AG04449 (cell line): ENCODE data around the gene BHLHE23.

Experiments
- CTCF ChIA-PET: fragments of 350-600 bp; formaldehyde crosslinking; extraction: SDS; loops from one replicate; lab custom pipeline; 2021; ENCODE audit warnings: antibody characterized with exemption; lab: Yijun Ruan, JAX
- POLR2A ChIA-PET: fragments of 400-600, 350-600 bp; formaldehyde crosslinking; extraction: SDS; loops from one replicate; lab custom pipeline; 2020; ENCODE audit warnings: antibody characterized with exemption, inconsistent platforms; lab: Yijun Ruan, JAX
- DNase-seq: peaks from one replicate; pipeline ENCODE4 v3.0.0-alpha.2; 2010; ENCODE audit warnings: low read depth, low spot score
- H3K4me3 ChIP-seq: 2 replicates; pipeline ENCODE4 v1.5.1; 2011; ENCODE audit warnings: low read depth, mild to moderate bottlenecking, control low read depth, low read length
- TF ChIP-seq, protein P1 (sequence below): IDR thresholded peaks from one replicate; pipeline ENCODE4 v1.5.1; 2011; ENCODE audit warnings: mild to moderate bottlenecking, moderate library complexity, low read length, control low read depth, inconsistent platforms; ENCODE audit not compliant: insufficient read depth; ENCODE audit errors: missing control alignments

Gene BHLHE23

DNA sequence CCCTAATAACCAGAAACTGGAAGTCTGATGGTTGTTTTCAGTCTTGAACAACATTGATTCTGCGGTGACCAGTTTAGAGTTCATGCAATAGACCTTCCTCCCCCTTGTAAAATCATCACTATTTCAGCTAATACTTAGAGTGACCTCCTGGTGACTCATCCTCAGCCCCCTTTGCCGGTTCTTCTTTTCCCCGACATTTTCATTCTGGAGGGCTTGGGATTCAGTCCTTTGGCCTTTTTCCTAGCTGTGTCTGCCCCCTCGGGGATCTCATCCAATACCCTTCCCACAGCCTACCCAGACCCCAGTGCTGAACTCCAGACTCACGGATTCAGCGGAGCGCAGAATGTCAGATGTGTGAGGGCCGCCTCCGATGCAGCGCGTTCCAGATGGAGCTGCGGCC lies 7.5 kb upstream of the BHLHE23 start:
- POLR2A ChIA-PET: no interaction called here
- no peak overlapping the region for H3K4me3 ChIP-seq
- CTCF ChIA-PET: interaction anchor here (1.2 kb wide), 1 partner anchor 42 kb away, joined by 4 read pairs; no protein-coding TSS in a partner anchor

DNA sequence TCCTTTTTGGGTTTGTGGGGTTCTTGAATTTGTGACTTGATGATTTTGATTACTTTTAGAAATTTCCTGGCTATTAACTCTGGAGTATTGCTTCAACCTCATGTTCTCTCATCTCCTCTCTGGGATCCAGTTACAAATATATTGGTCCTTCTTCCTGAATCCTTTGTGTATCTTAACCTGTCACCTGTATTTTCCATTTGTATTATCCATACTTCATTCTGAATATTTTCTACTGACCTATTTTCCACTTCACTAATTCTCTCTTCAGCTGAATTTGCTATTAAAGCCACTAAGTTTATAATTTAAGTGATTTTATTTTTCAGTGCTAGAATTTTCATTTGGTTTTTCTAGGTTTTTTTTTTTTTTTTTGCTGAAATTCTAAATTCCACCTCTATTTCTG lies 6.4 kb upstream of the BHLHE23 start:
- H3K4me3 ChIP-seq: no peak overlapping the region
- TF ChIP-seq, protein P1, sequence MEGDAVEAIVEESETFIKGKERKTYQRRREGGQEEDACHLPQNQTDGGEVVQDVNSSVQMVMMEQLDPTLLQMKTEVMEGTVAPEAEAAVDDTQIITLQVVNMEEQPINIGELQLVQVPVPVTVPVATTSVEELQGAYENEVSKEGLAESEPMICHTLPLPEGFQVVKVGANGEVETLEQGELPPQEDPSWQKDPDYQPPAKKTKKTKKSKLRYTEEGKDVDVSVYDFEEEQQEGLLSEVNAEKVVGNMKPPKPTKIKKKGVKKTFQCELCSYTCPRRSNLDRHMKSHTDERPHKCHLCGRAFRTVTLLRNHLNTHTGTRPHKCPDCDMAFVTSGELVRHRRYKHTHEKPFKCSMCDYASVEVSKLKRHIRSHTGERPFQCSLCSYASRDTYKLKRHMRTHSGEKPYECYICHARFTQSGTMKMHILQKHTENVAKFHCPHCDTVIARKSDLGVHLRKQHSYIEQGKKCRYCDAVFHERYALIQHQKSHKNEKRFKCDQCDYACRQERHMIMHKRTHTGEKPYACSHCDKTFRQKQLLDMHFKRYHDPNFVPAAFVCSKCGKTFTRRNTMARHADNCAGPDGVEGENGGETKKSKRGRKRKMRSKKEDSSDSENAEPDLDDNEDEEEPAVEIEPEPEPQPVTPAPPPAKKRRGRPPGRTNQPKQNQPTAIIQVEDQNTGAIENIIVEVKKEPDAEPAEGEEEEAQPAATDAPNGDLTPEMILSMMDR: no peak
- ChIA-PET POLR2A (no interaction called here), CTCF (interaction anchor here (0.5 to 1.7 kb wide), 2 partner anchors 28 to 43 kb away, joined by 3 to 10 read pairs; no protein-coding TSS in a partner anchor)
- no peak for DNase-seq

More for the DNA sequence above, 7.5 kb upstream of the BHLHE23 start:
- no peak for DNase-seq
- TF ChIP-seq, protein P1: no peak

DNA sequence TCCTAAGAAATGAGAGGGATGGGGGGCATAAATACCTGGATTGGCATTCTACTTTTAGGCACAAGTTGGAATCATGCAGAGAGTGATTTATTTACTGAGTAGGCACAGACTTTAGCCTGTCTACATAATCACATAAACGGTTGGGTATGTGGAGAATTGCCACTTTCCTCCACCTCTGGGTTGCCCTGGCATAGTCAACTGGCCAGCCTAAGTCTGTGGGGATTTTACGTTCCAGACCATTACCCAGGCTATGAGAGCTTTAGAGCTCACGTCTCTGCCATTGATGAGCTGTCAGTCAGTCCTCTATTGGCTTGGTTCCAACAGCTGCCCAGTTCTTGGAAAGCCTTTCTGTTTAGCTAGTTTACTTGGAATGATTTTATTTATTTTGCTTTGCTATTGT lies 5.0 kb upstream of the BHLHE23 start:
- CTCF ChIA-PET: interaction anchor here (0.7 to 1.7 kb wide), 10 partner anchors 9 to 204 kb away, joined by 3 to 10 read pairs (median 4); no protein-coding TSS in a partner anchor
- TF ChIP-seq, protein P1: no peak
- no peak for DNase-seq
- no peak overlapping the region for H3K4me3 ChIP-seq
- POLR2A ChIA-PET: no interaction called here

DNA sequence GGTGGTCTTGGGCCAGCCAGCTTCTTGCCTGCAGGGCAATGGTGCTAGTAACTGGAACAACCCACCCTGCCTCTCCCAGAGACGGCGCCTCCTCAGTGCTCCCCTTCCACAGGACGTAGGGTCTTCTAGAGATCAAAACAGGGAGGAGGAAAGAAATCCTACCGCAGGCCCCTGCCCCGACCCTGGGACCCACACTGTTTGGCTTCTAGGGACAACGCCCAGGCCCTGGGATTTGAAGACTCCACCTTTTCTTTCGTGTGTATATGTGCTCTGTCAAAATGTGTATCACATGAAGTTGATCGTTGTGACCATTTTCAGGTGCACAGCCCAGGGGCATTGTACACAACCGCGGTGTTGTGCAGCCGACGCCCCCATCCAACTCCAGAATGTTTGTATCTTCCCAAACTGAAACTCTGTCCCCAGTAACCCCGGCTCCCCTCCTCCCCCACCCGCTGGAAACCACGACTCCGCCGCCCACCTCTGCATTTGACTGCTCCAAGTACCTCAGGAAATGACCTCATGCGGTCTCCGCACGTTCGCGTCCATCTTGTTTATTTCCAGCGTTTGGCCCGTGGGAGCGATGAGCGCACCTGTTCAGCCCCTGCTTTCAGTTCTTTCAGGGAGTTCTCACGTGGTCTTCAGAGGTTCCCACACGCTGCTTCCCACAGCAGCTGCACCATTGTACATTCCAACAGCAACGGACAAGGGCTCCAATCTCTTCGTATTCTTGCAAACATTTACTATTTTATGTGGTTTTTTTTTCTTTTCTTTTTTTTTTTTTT lies 3.4 kb upstream of the BHLHE23 start:
- H3K4me3 ChIP-seq: no peak overlapping the region
- DNase-seq: no peak
- CTCF ChIA-PET: interaction anchor here (0.7 to 2.6 kb wide), 14 partner anchors 30 to 329 kb away, joined by 3 to 30 read pairs (median 6); no protein-coding TSS in a partner anchor
- POLR2A ChIA-PET: no interaction called here
- TF ChIP-seq, protein P1: no peak

DNA sequence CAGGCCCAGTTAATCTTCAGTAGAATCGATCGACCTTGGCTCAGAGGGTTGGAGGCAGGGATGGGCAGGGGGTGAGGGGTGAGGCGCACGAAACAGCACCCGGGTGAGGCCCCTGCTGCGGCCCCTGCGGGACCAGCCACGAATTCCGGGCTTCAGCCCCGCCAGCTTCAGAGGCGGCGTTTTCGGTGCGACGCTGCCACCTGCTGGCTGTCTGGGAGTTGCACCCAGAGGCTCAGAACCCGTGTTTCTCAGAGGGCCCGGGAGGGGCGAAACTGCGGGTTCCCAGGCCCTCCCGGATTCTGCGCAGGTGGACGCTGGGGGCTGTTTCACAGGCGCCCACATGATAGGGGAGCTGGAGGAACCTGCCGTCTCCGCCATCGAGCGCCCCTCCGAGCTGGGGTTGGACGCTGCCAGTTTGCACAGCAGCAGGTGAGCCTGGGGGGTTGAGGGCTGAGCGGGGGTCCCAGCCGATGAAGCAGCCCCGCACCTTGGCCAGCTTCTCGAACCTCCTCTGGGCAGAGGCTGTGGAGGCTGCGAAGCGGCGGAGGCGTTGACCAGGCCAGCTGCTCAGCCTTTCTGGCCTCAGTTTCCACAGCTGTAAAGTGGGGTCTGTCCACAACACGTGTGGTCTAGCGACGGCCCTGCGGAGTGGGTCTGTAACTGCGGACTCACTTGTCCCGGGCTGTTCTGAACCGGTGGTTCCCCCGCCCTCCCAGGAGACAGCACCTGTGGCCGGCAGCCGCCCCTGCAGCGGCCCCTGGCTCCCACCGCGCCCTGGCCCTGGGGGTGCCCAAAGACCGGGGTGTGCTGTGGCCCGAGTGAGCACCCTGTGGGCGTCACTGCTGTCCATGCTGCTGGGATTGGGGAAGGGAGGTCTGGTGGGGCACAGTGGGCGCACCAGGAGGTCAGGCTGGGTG lies 2.5 kb upstream of the BHLHE23 start:
- DNase-seq: no peak
- no peak overlapping the region for H3K4me3 ChIP-seq
- ChIA-PET POLR2A (interaction anchor here (0.9 kb wide), 1 partner anchor 37 kb away, joined by 3 read pairs; no protein-coding TSS in a partner anchor), CTCF (interaction anchor here (0.6 to 2.6 kb wide), 36 partner anchors 10 to 328 kb away, joined by 3 to 30 read pairs (median 4); no protein-coding TSS in a partner anchor)
- TF ChIP-seq, protein P1: peak; percentile 94
